ENCODE measurements around the gene CD1B.

CD1B gene

GRCh38 chr1:158335213-158335532 is 3.8 kb upstream of the CD1B start:
- TF ChIP-seq, protein P1, sequence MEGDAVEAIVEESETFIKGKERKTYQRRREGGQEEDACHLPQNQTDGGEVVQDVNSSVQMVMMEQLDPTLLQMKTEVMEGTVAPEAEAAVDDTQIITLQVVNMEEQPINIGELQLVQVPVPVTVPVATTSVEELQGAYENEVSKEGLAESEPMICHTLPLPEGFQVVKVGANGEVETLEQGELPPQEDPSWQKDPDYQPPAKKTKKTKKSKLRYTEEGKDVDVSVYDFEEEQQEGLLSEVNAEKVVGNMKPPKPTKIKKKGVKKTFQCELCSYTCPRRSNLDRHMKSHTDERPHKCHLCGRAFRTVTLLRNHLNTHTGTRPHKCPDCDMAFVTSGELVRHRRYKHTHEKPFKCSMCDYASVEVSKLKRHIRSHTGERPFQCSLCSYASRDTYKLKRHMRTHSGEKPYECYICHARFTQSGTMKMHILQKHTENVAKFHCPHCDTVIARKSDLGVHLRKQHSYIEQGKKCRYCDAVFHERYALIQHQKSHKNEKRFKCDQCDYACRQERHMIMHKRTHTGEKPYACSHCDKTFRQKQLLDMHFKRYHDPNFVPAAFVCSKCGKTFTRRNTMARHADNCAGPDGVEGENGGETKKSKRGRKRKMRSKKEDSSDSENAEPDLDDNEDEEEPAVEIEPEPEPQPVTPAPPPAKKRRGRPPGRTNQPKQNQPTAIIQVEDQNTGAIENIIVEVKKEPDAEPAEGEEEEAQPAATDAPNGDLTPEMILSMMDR (IDR thresholded peaks at IDR 0.05; ENCODE audit: low read depth, low read length) = no peak
- in situ Hi-C loops (cut with HindIII; ENCODE audit: low sequenced_read_pairs) = no loop called here
- DNase-seq (ENCODE audit: low read depth, low spot score) = no peak
- no peak overlapping the region for H3K4me3 ChIP-seq (ENCODE audit: low read depth, low read length)

- in situ Hi-C loops (cut with HindIII; ENCODE audit: low sequenced_read_pairs) = no loop called here
- H3K4me3 ChIP-seq (ENCODE audit: low read depth, low read length) = no peak overlapping the region
- TF ChIP-seq, protein P1 (IDR thresholded peaks at IDR 0.05; ENCODE audit: low read depth, low read length) = no peak
- DNase-seq (ENCODE audit: low read depth, low spot score) = no peak
Observed at GRCh38 chr1:158334526-158335212, 3.3 kb upstream of the CD1B start.

- DNase-seq (ENCODE audit: low read depth, low spot score) = no peak
- no peak overlapping the region for H3K4me3 ChIP-seq (ENCODE audit: low read depth, low read length)
- in situ Hi-C loops (cut with HindIII; ENCODE audit: low sequenced_read_pairs) = no loop called here
- TF ChIP-seq, protein P1 (IDR thresholded peaks at IDR 0.05; ENCODE audit: low read depth, low read length) = no peak
Observed at GRCh38 chr1:158333405-158334155, 2.2 kb upstream of the CD1B start.

- TF ChIP-seq, protein P1 (IDR thresholded peaks at IDR 0.05; ENCODE audit: low read depth, low read length) = no peak
- DNase-seq (ENCODE audit: low read depth, low spot score) = no peak
- H3K4me3 ChIP-seq (ENCODE audit: low read depth, low read length) = no peak overlapping the region
- in situ Hi-C loops (cut with HindIII; ENCODE audit: low sequenced_read_pairs) = no loop called here
Observed at GRCh38 chr1:158331106-158331425, 265 bp downstream of the CD1B start.

DNA sequence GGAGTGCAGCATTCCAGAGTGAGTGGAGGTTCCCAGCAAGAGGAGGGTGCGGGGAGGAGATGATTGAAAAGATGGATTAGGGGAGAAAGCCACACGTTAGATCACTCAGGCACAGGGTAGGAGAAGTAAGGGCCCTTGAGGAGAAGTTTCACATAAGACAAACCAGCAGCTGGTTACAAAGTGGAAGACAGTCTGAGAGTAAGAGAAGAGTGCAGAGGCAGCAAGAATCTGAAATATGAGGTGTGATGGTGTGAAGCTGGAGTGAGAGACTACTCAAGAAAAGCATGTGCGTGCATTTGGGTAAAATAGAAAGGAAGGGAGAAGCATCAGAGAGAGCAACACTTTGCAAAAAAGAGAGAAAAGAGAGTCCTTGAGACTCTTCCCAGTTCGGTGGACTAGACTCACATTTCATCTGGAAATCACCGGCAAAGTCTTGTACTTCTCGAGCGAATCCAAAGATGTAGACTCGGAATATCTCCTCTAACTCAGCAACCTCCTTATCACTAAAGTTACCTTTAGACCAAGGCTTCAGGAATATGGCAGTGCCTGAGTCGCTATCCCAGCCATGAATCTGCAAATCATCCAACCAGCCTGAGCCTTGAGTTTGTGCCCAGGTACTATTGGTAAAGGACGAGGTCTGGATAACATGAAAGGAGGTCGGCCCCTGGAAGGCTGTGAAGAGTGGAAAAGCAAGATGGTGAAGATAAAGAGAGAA is 783 bp downstream of the CD1B start:
- in situ Hi-C loops (cut with HindIII; ENCODE audit: low sequenced_read_pairs) = no loop called here
- TF ChIP-seq, protein P1 (IDR thresholded peaks at IDR 0.05; ENCODE audit: low read depth, low read length) = no peak
- DNase-seq (ENCODE audit: low read depth, low spot score) = no peak
- H3K4me3 ChIP-seq (ENCODE audit: low read depth, low read length) = no peak overlapping the region

- H3K4me3 ChIP-seq (ENCODE audit: low read depth, low read length) = no peak overlapping the region
- no peak for DNase-seq (ENCODE audit: low read depth, low spot score)
- in situ Hi-C loops (cut with HindIII; ENCODE audit: low sequenced_read_pairs) = no loop called here
- TF ChIP-seq, protein P1 (IDR thresholded peaks at IDR 0.05; ENCODE audit: low read depth, low read length) = no peak
Observed at GRCh38 chr1:158329733-158330132, 1.6 kb downstream of the CD1B start.
